Measurements from ENCODE around the gene PNCK.

PNCK gene

DNA sequence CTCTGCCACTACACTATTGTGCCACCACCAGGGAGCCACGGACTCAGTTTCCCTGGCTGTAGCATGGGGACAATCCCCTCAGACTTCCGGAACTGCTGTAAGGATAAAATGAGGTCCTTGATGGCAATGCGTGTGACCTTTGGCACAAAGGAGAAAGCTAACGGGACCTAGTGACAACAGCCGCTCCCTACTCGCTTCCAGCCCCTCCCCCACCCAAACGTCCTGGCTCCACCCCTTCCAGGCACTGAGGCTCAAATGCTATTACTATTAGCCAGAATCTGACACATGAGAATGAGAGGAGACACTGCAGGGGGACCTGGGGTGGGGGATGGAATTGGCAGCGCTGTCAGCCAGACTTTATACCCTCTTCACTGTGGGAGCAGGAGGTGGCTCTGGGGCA lies 32.0 kb downstream of the PNCK start:
- H3K27me3 ChIP-seq (replicated peaks; ENCODE audit: insufficient read depth, low read length): peaks cover 72% of the 10 kb centered on the region
- no peak overlapping the region for H3K9ac ChIP-seq (ENCODE audit: low read length)

GRCh38 chrX:153640736-153641575 lies 32.7 kb downstream of the PNCK start:
- no peak for DNase-seq
- Histone ChIP-seq H4K20me1 (ENCODE audit: insufficient read depth, low read length) (no peaks in the 10 kb centered on the region), H3K27ac (ENCODE audit: low read length) (no peak overlapping the region), H2AFZ (ENCODE audit: low read length) (no peak overlapping the region), H3K9me3 (replicated peaks; ENCODE audit: insufficient read depth, low read length) (no peaks in the 10 kb centered on the region), H3K4me3 (ENCODE audit: low read length) (no peak overlapping the region), H3K4me2 (ENCODE audit: low read depth, low read length) (no peak overlapping the region), H3K79me2 (ENCODE audit: low read length) (no peaks in the 10 kb centered on the region), H3K9me2 (replicated peaks; ENCODE audit: insufficient read depth, low read length) (no peaks in the 10 kb centered on the region), H3K36me3 (replicated peaks; ENCODE audit: insufficient read depth, low read length) (no peaks in the 10 kb centered on the region), H3K9ac (ENCODE audit: low read length) (no peak overlapping the region), H3K27me3 (replicated peaks; ENCODE audit: insufficient read depth, low read length) (peaks cover 65% of the 10 kb centered on the region), H3F3A (ENCODE audit: insufficient read depth, low read length) (no peaks in the 10 kb centered on the region), H3K4me1 (ENCODE audit: low read length) (no peaks in the 10 kb centered on the region)
- TF ChIP-seq EZH2 (optimal IDR thresholded peaks at IDR 0.05; ENCODE audit: low read depth, low read length): no peak
- no peak for TF ChIP-seq EZH2phosphoT487 (IDR thresholded peaks at IDR 0.05; ENCODE audit: low read length)
- no peak for TF ChIP-seq CTCF (IDR thresholded peaks at IDR 0.05; ENCODE audit: low read length)

More for the DNA sequence above, 32.0 kb downstream of the PNCK start:
- no peaks in the 10 kb centered on the region for H4K20me1 ChIP-seq (ENCODE audit: insufficient read depth, low read length)
- no peaks in the 10 kb centered on the region for H3K9me2 ChIP-seq (replicated peaks; ENCODE audit: insufficient read depth, low read length)
- no peak overlapping the region for H3K4me3 ChIP-seq (ENCODE audit: low read length)
- no peaks in the 10 kb centered on the region for H3K9me3 ChIP-seq (replicated peaks; ENCODE audit: insufficient read depth, low read length)
- H3K4me1 ChIP-seq (ENCODE audit: low read length): no peaks in the 10 kb centered on the region
- H3K4me2 ChIP-seq (ENCODE audit: low read depth, low read length): no peak overlapping the region
- TF ChIP-seq CTCF (IDR thresholded peaks at IDR 0.05; ENCODE audit: low read length): no peak
- TF ChIP-seq EZH2 (optimal IDR thresholded peaks at IDR 0.05; ENCODE audit: low read depth, low read length): no peak
- TF ChIP-seq EZH2phosphoT487 (IDR thresholded peaks at IDR 0.05; ENCODE audit: low read length): no peak
- no peaks in the 10 kb centered on the region for H3F3A ChIP-seq (ENCODE audit: insufficient read depth, low read length)
- no peaks in the 10 kb centered on the region for H3K79me2 ChIP-seq (ENCODE audit: low read length)
- H2AFZ ChIP-seq (ENCODE audit: low read length): no peak overlapping the region
- H3K27ac ChIP-seq (ENCODE audit: low read length): no peak overlapping the region
- H3K36me3 ChIP-seq (replicated peaks; ENCODE audit: insufficient read depth, low read length): no peaks in the 10 kb centered on the region
- DNase-seq: no peak

GRCh38 chrX:153640045-153640686 lies 33.4 kb downstream of the PNCK start:
- Histone ChIP-seq H3K9me3 (replicated peaks; ENCODE audit: insufficient read depth, low read length) (no peaks in the 10 kb centered on the region), H3K27ac (ENCODE audit: low read length) (no peak overlapping the region), H3K27me3 (replicated peaks; ENCODE audit: insufficient read depth, low read length) (peaks cover 65% of the 10 kb centered on the region), H4K20me1 (ENCODE audit: insufficient read depth, low read length) (no peaks in the 10 kb centered on the region), H3F3A (ENCODE audit: insufficient read depth, low read length) (no peaks in the 10 kb centered on the region), H3K4me3 (ENCODE audit: low read length) (no peak overlapping the region), H3K36me3 (replicated peaks; ENCODE audit: insufficient read depth, low read length) (no peaks in the 10 kb centered on the region), H3K9ac (ENCODE audit: low read length) (no peak overlapping the region), H3K9me2 (replicated peaks; ENCODE audit: insufficient read depth, low read length) (no peaks in the 10 kb centered on the region), H2AFZ (ENCODE audit: low read length) (no peak overlapping the region), H3K79me2 (ENCODE audit: low read length) (no peaks in the 10 kb centered on the region), H3K4me2 (ENCODE audit: low read depth, low read length) (no peak overlapping the region), H3K4me1 (ENCODE audit: low read length) (no peaks in the 10 kb centered on the region)
- no peak for DNase-seq
- no peak for TF ChIP-seq CTCF (IDR thresholded peaks at IDR 0.05; ENCODE audit: low read length)
- TF ChIP-seq EZH2 (optimal IDR thresholded peaks at IDR 0.05; ENCODE audit: low read depth, low read length): no peak
- TF ChIP-seq EZH2phosphoT487 (IDR thresholded peaks at IDR 0.05; ENCODE audit: low read length): no peak
